ENCODE results near the gene CRYBG1. TPM values are rescaled to one million over a fixed set of nuclear protein-coding genes. Genes with fewer than 3 reads are reported as not detected.

The CRYBG1 gene
- total and polyA plus RNA-seq, 10 of the 15 experiments (the other 5 are each of a cell fraction or from before 2014, with no cell fraction given), result 6.5 to 57.0 (median 25.2) TPM

GRCh38 chr6:106519460-106520394 lies 159.2 kb downstream of the CRYBG1 start (continued):
- TF ChIP-seq HDGF (IDR thresholded peaks at IDR 0.05) (peak; percentile 28; the same call in 1 of the 2 replicates), GATAD2B (conservative IDR thresholded peaks at IDR 0.05; ENCODE audit: low read depth) (peak; percentile 91), CHD4 (IDR thresholded peaks at IDR 0.05) (no peak), CBX3 (IDR thresholded peaks at IDR 0.05; ENCODE audit: borderline replicate concordance, low read depth) (no peak), MXI1 (IDR thresholded peaks at IDR 0.05; ENCODE audit: low read depth, low read length) (peak; percentile 33; the same call in 1 of the 2 replicates), KDM1A (IDR thresholded peaks at IDR 0.05; ENCODE audit: borderline replicate concordance) (no peak), IRF4 (IDR thresholded peaks at IDR 0.05; ENCODE audit: low read depth, low read length) (peak; percentile 56), CHD2 (IDR thresholded peaks at IDR 0.05; ENCODE audit: borderline replicate concordance, low read depth, low read length) (peak; percentile 46; the same call in 1 of the 2 replicates), TARDBP (IDR thresholded peaks at IDR 0.05; ENCODE audit: borderline replicate concordance) (0 out of 2 replicates have a peak, but pooled peaks have one; percentile 52), RUNX3 (IDR thresholded peaks at IDR 0.05; ENCODE audit: low read length) (peak; percentile 96), BACH1 (IDR thresholded peaks at IDR 0.05; ENCODE audit: borderline replicate concordance) (peak; percentile 89), PAX8 (IDR thresholded peaks at IDR 0.05) (no peak), ATF7 (IDR thresholded peaks at IDR 0.05; ENCODE audit: low read depth) (peak; percentile 63), SIN3A (IDR thresholded peaks at IDR 0.05; ENCODE audit: low read depth, low read length) (peak; percentile 74), YY1 (IDR thresholded peaks at IDR 0.05; ENCODE audit: low read depth, low read length) (peak; percentile 90), TAF1 (IDR thresholded peaks at IDR 0.05; ENCODE audit: borderline replicate concordance, low read depth, low read length) (peak; percentile 62; the same call in 1 of the 2 replicates), POLR2AphosphoS5 (IDR thresholded peaks at IDR 0.05; ENCODE audit: low read length) (peak; percentile 86), STAT3 (IDR thresholded peaks at IDR 0.05; ENCODE audit: low read depth, low read length) (peak; percentile 69; the same call in 1 of the 2 replicates), NFIC (IDR thresholded peaks at IDR 0.05; ENCODE audit: low read depth, low read length) (peak; percentile 94), FOXK2 (IDR thresholded peaks at IDR 0.05) (no peak), SMAD1 (IDR thresholded peaks at IDR 0.05; ENCODE audit: low read depth, partially characterized antibody) (peak; percentile 14), CHD1 (IDR thresholded peaks at IDR 0.05; ENCODE audit: low read depth, low read length) (peak; percentile 85), PML (IDR thresholded peaks at IDR 0.05; ENCODE audit: low read length) (peak; percentile 24; the same call in 1 of the 2 replicates), NFYB (IDR thresholded peaks at IDR 0.05; ENCODE audit: insufficient read depth, low read depth, low read length) (0 out of 2 replicates have a peak, but pooled peaks have one; percentile 32), KAT2A (conservative IDR thresholded peaks at IDR 0.05; ENCODE audit: control insufficient read depth, low read depth, low read length) (no peak), CREM (IDR thresholded peaks at IDR 0.05; ENCODE audit: low read depth) (peak; percentile 79), SPI1 (IDR thresholded peaks at IDR 0.05; ENCODE audit: borderline replicate concordance, insufficient read depth, low read depth, low read length) (peak; percentile 72; the same call in 1 of the 2 replicates), TCF12 (IDR thresholded peaks at IDR 0.05; ENCODE audit: low read depth, low read length) (peak; percentile 75), JUNB (IDR thresholded peaks at IDR 0.05) (peak; percentile 94)
- TF ChIP-seq, protein P1, sequence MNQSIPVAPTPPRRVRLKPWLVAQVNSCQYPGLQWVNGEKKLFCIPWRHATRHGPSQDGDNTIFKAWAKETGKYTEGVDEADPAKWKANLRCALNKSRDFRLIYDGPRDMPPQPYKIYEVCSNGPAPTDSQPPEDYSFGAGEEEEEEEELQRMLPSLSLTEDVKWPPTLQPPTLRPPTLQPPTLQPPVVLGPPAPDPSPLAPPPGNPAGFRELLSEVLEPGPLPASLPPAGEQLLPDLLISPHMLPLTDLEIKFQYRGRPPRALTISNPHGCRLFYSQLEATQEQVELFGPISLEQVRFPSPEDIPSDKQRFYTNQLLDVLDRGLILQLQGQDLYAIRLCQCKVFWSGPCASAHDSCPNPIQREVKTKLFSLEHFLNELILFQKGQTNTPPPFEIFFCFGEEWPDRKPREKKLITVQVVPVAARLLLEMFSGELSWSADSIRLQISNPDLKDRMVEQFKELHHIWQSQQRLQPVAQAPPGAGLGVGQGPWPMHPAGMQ (IDR thresholded peaks at IDR 0.05; ENCODE audit: borderline replicate concordance), result no peak
- TF ChIP-seq, protein P2, sequence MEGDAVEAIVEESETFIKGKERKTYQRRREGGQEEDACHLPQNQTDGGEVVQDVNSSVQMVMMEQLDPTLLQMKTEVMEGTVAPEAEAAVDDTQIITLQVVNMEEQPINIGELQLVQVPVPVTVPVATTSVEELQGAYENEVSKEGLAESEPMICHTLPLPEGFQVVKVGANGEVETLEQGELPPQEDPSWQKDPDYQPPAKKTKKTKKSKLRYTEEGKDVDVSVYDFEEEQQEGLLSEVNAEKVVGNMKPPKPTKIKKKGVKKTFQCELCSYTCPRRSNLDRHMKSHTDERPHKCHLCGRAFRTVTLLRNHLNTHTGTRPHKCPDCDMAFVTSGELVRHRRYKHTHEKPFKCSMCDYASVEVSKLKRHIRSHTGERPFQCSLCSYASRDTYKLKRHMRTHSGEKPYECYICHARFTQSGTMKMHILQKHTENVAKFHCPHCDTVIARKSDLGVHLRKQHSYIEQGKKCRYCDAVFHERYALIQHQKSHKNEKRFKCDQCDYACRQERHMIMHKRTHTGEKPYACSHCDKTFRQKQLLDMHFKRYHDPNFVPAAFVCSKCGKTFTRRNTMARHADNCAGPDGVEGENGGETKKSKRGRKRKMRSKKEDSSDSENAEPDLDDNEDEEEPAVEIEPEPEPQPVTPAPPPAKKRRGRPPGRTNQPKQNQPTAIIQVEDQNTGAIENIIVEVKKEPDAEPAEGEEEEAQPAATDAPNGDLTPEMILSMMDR (IDR thresholded peaks at IDR 0.05 in 2 of 3, conservative IDR thresholded peaks at IDR 0.05 in 1 of 3; ENCODE audit: control insufficient read depth in 2 of 3, extremely low read depth in 1 of 3, insufficient read depth in 1 of 3, low read depth in 3 of 3, low read length in 3 of 3), result no peak
